H1 (cell line): ENCODE results near the gene MPP2. TPM values are rescaled to one million over a fixed set of nuclear protein-coding genes. Genes with fewer than 3 reads are reported as not detected.

Experiments
- CTCF ChIA-PET: fragments of 300-600 bp; sonication (Branson Sonifier 250); formaldehyde crosslinking; loops from one replicate; lab custom pipeline; 2021; ENCODE audit not compliant: partially characterized antibody; lab: Charles Lee
- POLR2A ChIA-PET: fragments of 300-600 bp; sonication (Branson Sonifier 250); formaldehyde crosslinking; loops from one replicate; lab custom pipeline; 2021; ENCODE audit warnings: inconsistent platforms; ENCODE audit not compliant: partially characterized antibody; lab: Charles Lee
- DNase-seq, 2 experiments: peaks; one replicate each; pipeline versions ENCODE4 v3.0.0 to v3.0.0-alpha.2; 2010 to 2022; ENCODE audit warnings: low spot score in 2 of 2, low read depth in 1 of 2, mixed read lengths in 1 of 2
- FAIRE-seq: peaks from 2 replicates; lab custom pipeline; 2011; peaks lifted over from hg19 to GRCh38; lab: Jason Lieb, UNC
- H2AFZ ChIP-seq: 2 replicates; pipeline ENCODE4 v1.8.1; 2012; ENCODE audit warnings: low read length, inconsistent platforms
- H2AK5ac ChIP-seq: 2 replicates; pipeline ENCODE4 v1.6.1; 2013; ENCODE audit warnings: low read depth, low read length
- H2BK120ac ChIP-seq: replicated peaks from 2 replicates; pipeline ENCODE3; 2013; ENCODE audit warnings: low read depth, low read length, inconsistent platforms
- H2BK12ac ChIP-seq: 2 replicates; pipeline ENCODE4 v1.6.1; 2013; ENCODE audit warnings: low read depth, low read length
- H2BK15ac ChIP-seq: 2 replicates; pipeline ENCODE4 v1.6.1; 2013; ENCODE audit warnings: low read length
- H2BK20ac ChIP-seq: 2 replicates; pipeline ENCODE4 v1.6.1; 2013; ENCODE audit warnings: low read length
- H2BK5ac ChIP-seq: 2 replicates; pipeline ENCODE4 v1.6.1; 2013; ENCODE audit warnings: low read depth, low read length
- H3K14ac ChIP-seq: 2 replicates; pipeline ENCODE4 v1.6.1; 2013; ENCODE audit warnings: inconsistent platforms; ENCODE audit not compliant: insufficient read length
- H3K18ac ChIP-seq: 2 replicates; pipeline ENCODE4 v1.6.1; 2013; ENCODE audit warnings: low read length; ENCODE audit errors: extremely low read depth
- H3K23ac ChIP-seq: 2 replicates; pipeline ENCODE4 v1.6.1; 2013; ENCODE audit warnings: inconsistent platforms; ENCODE audit not compliant: insufficient read length
- H3K23me2 ChIP-seq: 2 replicates; pipeline ENCODE4 v1.6.1; 2013; ENCODE audit warnings: low read depth, low read length
- H3K27ac ChIP-seq: 2 replicates; pipeline ENCODE4 v1.6.1; 2011; ENCODE audit warnings: low read depth, low read length, inconsistent platforms
- H3K27me3 ChIP-seq, 4 experiments: replicated peaks in 1 of 4; 1 replicate in 1 of 4; 2 replicates in 3 of 4; pipeline versions ENCODE4 v1.6.1 to v1.8.1; 2011 to 2013; ENCODE audit warnings: low read length in 3 of 4, mild to moderate bottlenecking in 3 of 4, inconsistent platforms in 2 of 4, mixed read lengths in 2 of 4, moderate library complexity in 1 of 4; ENCODE audit not compliant: control insufficient read depth in 3 of 4, insufficient read depth in 3 of 4; ENCODE audit errors: extremely low read depth in 1 of 4
- H3K36me3 ChIP-seq, 4 experiments: 2 replicates each; pipeline versions ENCODE4 v1.6.1 to v1.8.1; 2011 to 2013; ENCODE audit warnings: mild to moderate bottlenecking in 4 of 4, low read length in 3 of 4, moderate library complexity in 2 of 4, control low read depth in 1 of 4, inconsistent platforms in 1 of 4; ENCODE audit not compliant: insufficient read depth in 4 of 4, control insufficient read depth in 2 of 4
- H3K4ac ChIP-seq: replicated peaks from 2 replicates; pipeline ENCODE3; 2013; ENCODE audit warnings: low read length, low read depth, mixed read lengths, inconsistent platforms; ENCODE audit not compliant: insufficient read length
- H3K4me1 ChIP-seq, 4 experiments: replicated peaks in 1 of 4; 1 replicate in 1 of 4; 2 replicates in 3 of 4; pipeline versions ENCODE4 v1.6.1 to v1.8.1; 2011 to 2013; ENCODE audit warnings: low read length in 3 of 4, inconsistent platforms in 2 of 4, mixed read lengths in 1 of 4; ENCODE audit not compliant: insufficient read depth in 4 of 4, control insufficient read depth in 3 of 4
- H3K4me2 ChIP-seq, 2 experiments: 2 replicates each; pipeline versions ENCODE4 v1.6.1 to v1.8.1; 2011 to 2013; ENCODE audit warnings: low read depth in 2 of 2, low read length in 2 of 2, control low read depth in 1 of 2, inconsistent platforms in 1 of 2, mild to moderate bottlenecking in 1 of 2; ENCODE audit not compliant: insufficient read depth in 1 of 2
- H3K4me3 ChIP-seq, 4 experiments: fragments of 200-600, 300-600 bp in 1 of 4; sonication (generic), shearing (Covaris generic), sonication (Bioruptor Twin) in 1 of 4; 2 replicates each; pipeline versions ENCODE4 v1.5.1 to v1.8.1; 2011 to 2016; ENCODE audit warnings: low read length in 4 of 4, low read depth in 3 of 4, control low read depth in 2 of 4, inconsistent platforms in 2 of 4, mild to moderate bottlenecking in 2 of 4, mixed read lengths in 1 of 4, moderate library complexity in 1 of 4; ENCODE audit not compliant: insufficient read depth in 2 of 4; ENCODE audit errors: extremely low read depth in 1 of 4
- H3K56ac ChIP-seq: replicated peaks from 2 replicates; pipeline ENCODE3; 2013; ENCODE audit warnings: low read depth, mild to moderate bottlenecking, mixed read lengths, low read length, inconsistent platforms; ENCODE audit not compliant: insufficient read length
- H3K79me1 ChIP-seq: 2 replicates; pipeline ENCODE4 v1.6.1; 2013; ENCODE audit warnings: low read depth, low read length, control low read depth
- H3K79me2 ChIP-seq, 2 experiments: 2 replicates each; pipeline versions ENCODE4 v1.6.1 to v1.8.1; 2012 to 2013; ENCODE audit warnings: low read length in 2 of 2, mild to moderate bottlenecking in 2 of 2, inconsistent platforms in 1 of 2; ENCODE audit not compliant: insufficient read depth in 2 of 2, control insufficient read depth in 1 of 2
- H3K9ac ChIP-seq, 4 experiments: replicated peaks in 1 of 4; 1 replicate in 1 of 4; 2 replicates in 3 of 4; pipeline versions ENCODE4 v1.6.1 to v1.8.1; 2011 to 2013; ENCODE audit warnings: low read depth in 3 of 4, low read length in 3 of 4, control low read depth in 2 of 4, mild to moderate bottlenecking in 2 of 4, moderate library complexity in 2 of 4, inconsistent platforms in 1 of 4; ENCODE audit errors: extremely low read depth in 1 of 4
- H3K9me3 ChIP-seq, 2 experiments: 2 replicates each; pipeline versions ENCODE4 v1.6.1 to v1.8.1; 2012 to 2013; ENCODE audit warnings: mild to moderate bottlenecking in 2 of 2, moderate library complexity in 2 of 2, control low read depth in 1 of 2, inconsistent platforms in 1 of 2, low read depth in 1 of 2, low read length in 1 of 2, mixed read lengths in 1 of 2; ENCODE audit not compliant: insufficient read depth in 2 of 2
- H4K20me1 ChIP-seq, 2 experiments: replicated peaks in 1 of 2; 2 replicates each; pipeline versions ENCODE3 to v1.8.1; 2011 to 2013; ENCODE audit warnings: inconsistent platforms in 2 of 2, low read length in 2 of 2, mild to moderate bottlenecking in 1 of 2; ENCODE audit not compliant: insufficient read depth in 2 of 2, control insufficient read depth in 1 of 2
- H4K5ac ChIP-seq: 2 replicates; pipeline ENCODE4 v1.6.1; 2013; ENCODE audit warnings: low read length, low read depth, mixed read lengths, inconsistent platforms; ENCODE audit not compliant: insufficient read length
- H4K8ac ChIP-seq: 2 replicates; pipeline ENCODE4 v1.8.0; 2013; ENCODE audit warnings: mild to moderate bottlenecking, moderate library complexity, low read length, inconsistent platforms; ENCODE audit not compliant: insufficient read depth; ENCODE audit errors: extremely low read depth
- H4K91ac ChIP-seq: replicated peaks from 2 replicates; pipeline ENCODE3; 2013; ENCODE audit warnings: low read length, mixed read lengths, inconsistent platforms; ENCODE audit not compliant: insufficient read length
- ATF2 ChIP-seq: IDR thresholded peaks from 2 replicates; pipeline ENCODE4 v1.6.1; 2012; ENCODE audit warnings: low read length, inconsistent platforms
- CEBPB ChIP-seq: IDR thresholded peaks from 2 replicates; pipeline ENCODE4 v1.6.1; 2012; ENCODE audit warnings: low read depth, low read length
- CREB1 ChIP-seq: IDR thresholded peaks from 2 replicates; pipeline ENCODE4 v1.6.1; 2012; ENCODE audit warnings: inconsistent platforms
- CTCF ChIP-seq, 3 experiments: IDR thresholded peaks; 1 replicate in 2 of 3; 2 replicates in 1 of 3; pipeline versions ENCODE4 v1.5.1 to v1.6.1; 2011; ENCODE audit warnings: low read length in 3 of 3, mild to moderate bottlenecking in 3 of 3, inconsistent platforms in 2 of 3, low read depth in 1 of 3, moderate library complexity in 1 of 3; ENCODE audit not compliant: insufficient read depth in 1 of 3; ENCODE audit errors: control extremely low read depth in 1 of 3
- GABPA ChIP-seq: IDR thresholded peaks from 2 replicates; pipeline ENCODE4 v1.6.1; 2011; ENCODE audit warnings: mild to moderate bottlenecking, low read length, moderate library complexity, borderline replicate concordance; ENCODE audit not compliant: insufficient read depth
- HDAC2 ChIP-seq, 2 experiments: fragments of 300-600 bp in 1 of 2; sonication (generic) in 1 of 2; IDR thresholded peaks; 2 replicates each; pipeline ENCODE4 v1.6.1; 2011 to 2012; ENCODE audit warnings: low read depth in 2 of 2, low read length in 2 of 2, mild to moderate bottlenecking in 2 of 2, moderate library complexity in 2 of 2, borderline replicate concordance in 1 of 2, inconsistent platforms in 1 of 2
- RXRA ChIP-seq: IDR thresholded peaks from 2 replicates; pipeline ENCODE4 v1.6.1; 2011; ENCODE audit warnings: low read depth, mild to moderate bottlenecking, low read length, moderate library complexity; ENCODE audit not compliant: insufficient read depth
- SRF ChIP-seq: IDR thresholded peaks from 2 replicates; pipeline ENCODE4 v1.6.1; 2011; ENCODE audit warnings: mild to moderate bottlenecking, low read depth, low read length, moderate library complexity
- WGBS, 2 experiments: shearing (Covaris generic) in 1 of 2; methylation state at CpG; one replicate each; pipeline versions ENCODE4 v1.1.6 to v1.1.7; 2013 to 2015; ENCODE audit warnings: low lambda C conversion rate in 2 of 2, mixed read lengths in 2 of 2, inconsistent platforms in 1 of 2, low coverage in 1 of 2, missing lambda C conversion rate in 1 of 2; ENCODE audit not compliant: insufficient replicate concordance in 2 of 2, insufficient coverage in 1 of 2, insufficient read length in 1 of 2; ENCODE audit errors: extremely low coverage in 1 of 2, missing lambda C conversion rate in 1 of 2; 5-methylcytosine and 5-hydroxymethylcytosine counted together
- polyA plus RNA-seq, 7 experiments: library from polyadenylated mRNA; depleted of rRNA in 3 of 7; stranded (reverse) in 5 of 7; unstranded in 2 of 7; fragments of >200 nt in 5 of 7; fragments of 200-250 nt in 2 of 7; gene quantifications; 1 replicate in 5 of 7; 2 replicates in 1 of 7; 4 replicates in 1 of 7; pipeline versions ENCODE4 v1.2.1 to v1.2.3, GENCODE V29; 2011 to 2013; ENCODE audit warnings: missing spikeins in 2 of 7, mixed read lengths in 2 of 7
- total RNA-seq: library from RNA; stranded (reverse); fragmentation: NEBNext Ultra II Directional; extraction: Animal tissue kit (Norgen Biotek cat#: 25700); gene quantifications from 2 replicates; pipeline ENCODE4 v1.2.1, GENCODE V29; 2021

Gene MPP2
- total and polyA plus RNA-seq, 2 of the 8 experiments (the other 6 are each of a cell fraction or from before 2014, with no cell fraction given): 30.9 to 34.1 TPM

GRCh38 chr17:43846221-43846712, 61.1 kb downstream of the MPP2 start:
- H3K23ac ChIP-seq: no peak overlapping the region
- no peak overlapping the region for H2BK20ac ChIP-seq
- no peak overlapping the region for H3K56ac ChIP-seq
- DNase-seq (peak; percentile 77 to 100), FAIRE-seq (peak; percentile 45)
- no peaks in the 10 kb centered on the region for H3K79me1 ChIP-seq
- no peak overlapping the region for H4K8ac ChIP-seq
- H3K23me2 ChIP-seq: no peaks in the 10 kb centered on the region
- ChIA-PET CTCF (interaction anchor here (0.6 to 3.2 kb wide), 46 partner anchors 8 to 835 kb away, joined by 3 to 27 read pairs (median 5); partner anchors contain the start of genes CFAP97D1 and MPP3), POLR2A (interaction anchor here (0.5 to 1.8 kb wide), 7 partner anchors 14 to 327 kb away, joined by 3 to 6 read pairs (median 3); partner anchors contain the start of gene MPP3)
- WGBS, 2 experiments: 12% methylated on average over 13 of the region's 13 CpGs; no CpG with 5 or more reads in 1 of the 2 experiments
- peak overlapping the region in 1 of 2 experiments; percentile 72; a peak in 1 of 4 replicates for H3K4me2 ChIP-seq
- no peak overlapping the region for H3K14ac ChIP-seq
- no peak overlapping the region for H2BK12ac ChIP-seq
- H3K27me3 ChIP-seq: peaks cover 0 to 3% (median 0%) of the 10 kb centered on the region in 4 experiments; a peak in 2 of 7 replicates
- no peak overlapping the region for H3K27ac ChIP-seq
- H3K9me3 ChIP-seq: no peaks in the 10 kb centered on the region
- H3K4me3 ChIP-seq: peak overlapping the region in 1 of 4 experiments; percentile 46; a peak in 1 of 8 replicates
- no peak overlapping the region for H2BK120ac ChIP-seq
- no peaks in the 10 kb centered on the region for H3K36me3 ChIP-seq
- peaks cover 0 to 5% (median 1%) of the 10 kb centered on the region in 4 experiments; a peak in 2 of 7 replicates for H3K4me1 ChIP-seq
- H2BK5ac ChIP-seq: no peak overlapping the region
- no peak overlapping the region for H3K18ac ChIP-seq
- H4K20me1 ChIP-seq: no peaks in the 10 kb centered on the region
- no peak overlapping the region for H4K5ac ChIP-seq
- H2BK15ac ChIP-seq: no peak overlapping the region
- H3K9ac ChIP-seq: no peak overlapping the region
- H2AK5ac ChIP-seq: no peak overlapping the region
- no peak overlapping the region for H4K91ac ChIP-seq
- no peak overlapping the region for H3K4ac ChIP-seq
- no peak overlapping the region for H2AFZ ChIP-seq
- H3K79me2 ChIP-seq: no peaks in the 10 kb centered on the region
- TF ChIP-seq ATF2 (no peak), RXRA (no peak), HDAC2 (IDR thresholded peaks at IDR 0.05; ENCODE audit: borderline replicate concordance in 1 of 2, low read depth in 2 of 2, low read length in 2 of 2) (no peak), CTCF (IDR thresholded peaks at IDR 0.05; ENCODE audit: control extremely low read depth in 1 of 3, insufficient read depth in 1 of 3, low read depth in 1 of 3, low read length in 3 of 3) (peak; percentile 97 to 98 (median 97)), CEBPB (peak; percentile 27; the same call in 1 of the 2 replicates), GABPA (peak; percentile 42; the same call in 1 of the 2 replicates), CREB1 (0 out of 2 replicates have a peak, but pooled peaks have one; percentile 41), SRF (no peak)
